Esophagus squamous epithelium (tissue), 5 donors: ENCODE results near the gene MCM5. TPM values are rescaled to one million over a fixed set of nuclear protein-coding genes. Genes with fewer than 3 reads are reported as not detected.
A peak's percentile ranks its signal among the peaks of the same experiment; 100 is the strongest.

Experiments
- DNase-seq: peaks from one replicate; lab custom pipeline; 2025; lab: John Stamatoyannopoulos, UW
- H3K27ac ChIP-seq, 4 donors: fragments of 200-600 bp; sonication (generic); one replicate each; pipeline ENCODE4 v1.5.1; 2016 to 2019; ENCODE audit warnings: mild to moderate bottlenecking in 1 of 4
- H3K27me3 ChIP-seq, 4 donors: fragments of 200-600 bp; sonication (generic); 1 replicate in 3 of 4; 2 replicates in 1 of 4; pipeline versions ENCODE4 v1.5.1 to v1.6.0; 2017 to 2021; ENCODE audit warnings: antibody characterized with exemption in 1 of 4
- H3K36me3 ChIP-seq, 3 donors: fragments of 200-600 bp; sonication (generic); one replicate each; pipeline ENCODE4 v1.5.1; 2016 to 2019
- H3K4me1 ChIP-seq, 3 donors: fragments of 200-600 bp; sonication (generic); one replicate each; pipeline ENCODE4 v1.5.1; 2017 to 2019
- H3K4me3 ChIP-seq, 4 donors: fragments of 200-600 bp; sonication (generic); 1 replicate in 3 of 4; 2 replicates in 1 of 4; pipeline ENCODE4 v1.5.1; 2016 to 2019; ENCODE audit warnings: mild to moderate bottlenecking in 2 of 4, moderate library complexity in 1 of 4
- H3K9me3 ChIP-seq, 3 donors: fragments of 200-600 bp; sonication (generic); one replicate each; pipeline ENCODE4 v1.5.1; 2016 to 2019
- CTCF ChIP-seq, 6 experiments: fragments of 450-650 bp in 4 of 6; fragments of 200-600 bp in 2 of 6; sonication (generic) in 2 of 6; IDR thresholded peaks; one replicate each; pipeline ENCODE4 v1.5.1; 2016 to 2019; ENCODE audit warnings: antibody characterized with exemption in 6 of 6, mild to moderate bottlenecking in 4 of 6, moderate library complexity in 4 of 6
- POLR2A ChIP-seq, 4 donors: fragments of 450-650 bp; IDR thresholded peaks; one replicate each; pipeline ENCODE4 v1.6.1; 2017; ENCODE audit warnings: antibody characterized with exemption in 4 of 4, mild to moderate bottlenecking in 4 of 4, moderate library complexity in 3 of 4
- WGBS, 2 donors: methylation state at CpG; one replicate each; pipeline ENCODE4 v1.1.5; 2018; 5-methylcytosine and 5-hydroxymethylcytosine counted together
- intact Hi-C: fragments of 100-400 bp; cut with DNase I; formaldehyde crosslinking; loops from one replicate; pipeline ENCODE4 v1.15.0; 2022
- total RNA-seq, 4 donors: library from RNA; depleted of rRNA; stranded (reverse); fragments of >200 nt; gene quantifications; one replicate each; pipeline ENCODE4 v1.1.0, GENCODE V29; 2016
- donor health status: DM: yes; HTN: yes; CAD: no.

The MCM5 gene
- total RNA-seq, 4 donors from 2014 or later = 23.1 to 48.1 (median 34.6) TPM

DNA sequence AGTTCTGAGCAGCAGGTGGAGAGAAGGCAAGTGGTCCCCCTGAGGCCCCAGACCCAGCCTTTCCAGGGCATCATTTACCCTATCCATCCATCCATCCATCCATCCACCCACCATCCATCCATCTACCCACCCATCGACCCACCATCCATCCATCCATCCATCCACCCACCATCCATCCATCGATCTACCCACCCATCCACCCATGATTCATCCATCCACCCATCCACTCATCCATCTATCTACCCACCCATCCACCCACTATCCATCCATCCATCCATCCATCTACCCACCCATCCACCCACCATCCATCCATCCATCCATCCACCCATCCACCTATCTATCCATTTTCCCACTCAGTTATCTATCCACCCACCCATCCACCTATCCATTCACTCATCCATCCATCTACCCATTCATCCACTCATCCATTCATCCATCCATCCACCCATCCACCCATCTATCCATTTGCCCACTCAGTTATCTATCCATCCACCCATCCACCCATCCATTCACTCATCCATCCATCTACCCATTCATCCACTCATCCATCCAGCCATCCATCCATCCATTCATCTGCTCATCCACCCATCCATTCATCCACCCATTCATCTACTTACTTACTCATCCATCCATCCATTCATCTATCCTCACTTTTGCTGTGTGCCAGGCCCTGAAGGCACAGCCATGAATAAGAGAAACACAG, 63.4 kb downstream of the MCM5 start:
- H3K27me3 ChIP-seq = peaks cover 0 to 3% (median 0%) of the 10 kb centered on the region in 4 donors
- TF ChIP-seq CTCF (IDR thresholded peaks at IDR 0.05) (no peak), POLR2A (IDR thresholded peaks at IDR 0.05) (no peak)
- H3K27ac ChIP-seq = no peak overlapping the region
- no peak overlapping the region for H3K4me3 ChIP-seq
- peaks cover 8 to 19% (median 8%) of the 10 kb centered on the region in 3 donors for H3K4me1 ChIP-seq
- H3K36me3 ChIP-seq = no peaks in the 10 kb centered on the region
- WGBS, 2 donors = 95 to 97% methylated on average over 2 of the region's 2 CpGs
- intact Hi-C loops = no loop called here
- no peak for DNase-seq
- H3K9me3 ChIP-seq = no peaks in the 10 kb centered on the region

- H3K27ac ChIP-seq = no peak overlapping the region
- DNase-seq = no peak
- TF ChIP-seq POLR2A (IDR thresholded peaks at IDR 0.05) (no peak), CTCF (IDR thresholded peaks at IDR 0.05) (no peak)
- intact Hi-C loops = no loop called here
- no peaks in the 10 kb centered on the region for H3K9me3 ChIP-seq
- H3K4me1 ChIP-seq = peaks cover 12 to 23% (median 16%) of the 10 kb centered on the region in 3 donors
- whole genome bisulfite sequencing, 2 donors = 65% methylated on average over 3 of the region's 3 CpGs; no CpG with 5 or more reads in 1 of the 2 donors
- no peaks in the 10 kb centered on the region for H3K36me3 ChIP-seq
- no peak overlapping the region for H3K4me3 ChIP-seq
- H3K27me3 ChIP-seq = peaks cover 0 to 3% (median 0%) of the 10 kb centered on the region in 4 donors
Measured at GRCh38 chr22:35464399-35464798, 64.5 kb downstream of the MCM5 start.

- H3K4me1 ChIP-seq = peaks cover 12 to 24% (median 16%) of the 10 kb centered on the region in 3 donors
- H3K27ac ChIP-seq = peak overlapping the region in 1 of 4 donors; percentile 8
- WGBS, 2 donors = 84 to 94% methylated on average over 5 to 6 of the region's 9 CpGs
- no peak for DNase-seq
- H3K36me3 ChIP-seq = no peaks in the 10 kb centered on the region
- no peak overlapping the region for H3K4me3 ChIP-seq
- intact Hi-C loops = no loop called here
- H3K27me3 ChIP-seq = no peaks in the 10 kb centered on the region
- TF ChIP-seq CTCF (IDR thresholded peaks at IDR 0.05) (no peak), POLR2A (IDR thresholded peaks at IDR 0.05) (no peak)
- no peaks in the 10 kb centered on the region for H3K9me3 ChIP-seq
Measured at GRCh38 chr22:35465109-35465701, 65.3 kb downstream of the MCM5 start.

DNA sequence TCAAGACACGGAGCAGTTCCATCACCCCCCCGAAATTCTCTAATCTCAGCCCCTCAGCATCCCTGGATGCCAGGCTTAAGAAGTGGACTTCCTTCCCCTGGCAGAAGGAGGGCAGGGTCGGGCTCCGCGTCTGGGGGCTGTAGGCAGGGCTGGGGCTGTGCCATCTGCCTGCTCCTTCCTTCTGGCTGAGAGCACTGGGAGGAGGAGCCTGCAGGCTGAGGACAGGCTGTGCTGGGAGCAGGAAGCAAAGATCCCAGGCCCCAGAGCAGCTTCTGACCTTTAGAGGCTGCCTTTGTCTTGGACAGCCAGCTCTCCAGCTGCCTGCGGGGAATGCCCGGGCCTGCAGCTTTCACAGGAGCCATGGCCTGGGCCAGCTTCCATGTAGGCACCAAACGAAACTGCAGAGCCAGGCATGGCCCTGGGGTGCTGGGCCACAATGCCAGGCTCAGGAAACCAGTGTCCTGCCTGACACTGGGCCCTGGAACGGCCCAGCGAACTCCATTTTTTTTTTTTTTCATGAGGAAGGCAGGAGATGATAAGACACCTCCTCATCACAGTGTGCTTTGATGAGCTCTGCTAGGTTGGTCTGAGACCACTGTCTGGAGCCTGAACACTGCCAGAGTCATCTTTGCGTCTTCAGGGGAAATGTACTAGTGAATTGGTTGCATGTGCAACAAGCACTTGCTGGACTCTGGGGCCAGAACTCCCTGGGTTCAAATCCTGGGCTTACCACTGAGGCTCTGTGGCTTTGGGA, 67.9 kb downstream of the MCM5 start:
- intact Hi-C loops = no loop called here
- H3K27me3 ChIP-seq = no peaks in the 10 kb centered on the region
- no peaks in the 10 kb centered on the region for H3K9me3 ChIP-seq
- DNase-seq = no peak
- H3K27ac ChIP-seq = peak overlapping the region; percentile 47 to 80 (median 72)
- H3K4me1 ChIP-seq = peaks cover 12 to 24% (median 16%) of the 10 kb centered on the region in 3 donors
- 31 to 36% methylated on average over 3 to 7 of the region's 11 CpGs for WGBS, 2 donors
- no peak overlapping the region for H3K4me3 ChIP-seq
- H3K36me3 ChIP-seq = no peaks in the 10 kb centered on the region
- TF ChIP-seq CTCF (IDR thresholded peaks at IDR 0.05) (no peak), POLR2A (IDR thresholded peaks at IDR 0.05) (no peak)
